T-helper 17 cell (primary cell): Measurements from ENCODE around the gene ZNF689. TPM values are rescaled to one million over a fixed set of nuclear protein-coding genes. Genes with fewer than 3 reads are reported as not detected.

Source experiments
- ATAC-seq: fragments of 150-1000 bp; cut with Tn5 transposase; 2 replicates; pipeline ENCODE4 v1.10.0; 2021; ENCODE audit warnings: mild to moderate bottlenecking, moderate library complexity
- DNase-seq, 3 donors: peaks; one replicate each; pipeline versions ENCODE4 v3.0.0 to v3.0.0-alpha.2; 2020 to 2021
- H3K9me3 ChIP-seq: one replicate; pipeline ENCODE4 v1.7.0; 2013; ENCODE audit warnings: low read length, mild to moderate bottlenecking; ENCODE audit not compliant: control insufficient read depth, poor library complexity, severe bottlenecking
- H3K27ac Mint-ChIP-seq: one replicate; pipeline ENCODE4 v1.8.0; 2022; ENCODE audit warnings: mild to moderate bottlenecking, moderate library complexity, mixed read lengths
- H3K27me3 Mint-ChIP-seq: one replicate; pipeline ENCODE4 v1.8.0; 2022; ENCODE audit warnings: mixed read lengths
- H3K36me3 Mint-ChIP-seq: one replicate; pipeline ENCODE4 v1.8.0; 2022; ENCODE audit warnings: low read depth, mixed read lengths
- H3K4me1 Mint-ChIP-seq: one replicate; pipeline ENCODE4 v1.8.0; 2022; ENCODE audit warnings: mild to moderate bottlenecking, mixed read lengths
- H3K4me3 Mint-ChIP-seq: one replicate; pipeline ENCODE4 v1.8.0; 2022; ENCODE audit warnings: mild to moderate bottlenecking, moderate library complexity, mixed read lengths
- total RNA-seq, 4 donors: library from RNA in 2 of 4; stranded (reverse) in 2 of 4; gene quantifications; one replicate each; pipeline ENCODE4 v1.2.3 and lab custom pipeline; 2022 to 2026

Gene ZNF689
- total RNA-seq, 2 donors from 2014 or later = 8.3 to 14.4 TPM

DNA sequence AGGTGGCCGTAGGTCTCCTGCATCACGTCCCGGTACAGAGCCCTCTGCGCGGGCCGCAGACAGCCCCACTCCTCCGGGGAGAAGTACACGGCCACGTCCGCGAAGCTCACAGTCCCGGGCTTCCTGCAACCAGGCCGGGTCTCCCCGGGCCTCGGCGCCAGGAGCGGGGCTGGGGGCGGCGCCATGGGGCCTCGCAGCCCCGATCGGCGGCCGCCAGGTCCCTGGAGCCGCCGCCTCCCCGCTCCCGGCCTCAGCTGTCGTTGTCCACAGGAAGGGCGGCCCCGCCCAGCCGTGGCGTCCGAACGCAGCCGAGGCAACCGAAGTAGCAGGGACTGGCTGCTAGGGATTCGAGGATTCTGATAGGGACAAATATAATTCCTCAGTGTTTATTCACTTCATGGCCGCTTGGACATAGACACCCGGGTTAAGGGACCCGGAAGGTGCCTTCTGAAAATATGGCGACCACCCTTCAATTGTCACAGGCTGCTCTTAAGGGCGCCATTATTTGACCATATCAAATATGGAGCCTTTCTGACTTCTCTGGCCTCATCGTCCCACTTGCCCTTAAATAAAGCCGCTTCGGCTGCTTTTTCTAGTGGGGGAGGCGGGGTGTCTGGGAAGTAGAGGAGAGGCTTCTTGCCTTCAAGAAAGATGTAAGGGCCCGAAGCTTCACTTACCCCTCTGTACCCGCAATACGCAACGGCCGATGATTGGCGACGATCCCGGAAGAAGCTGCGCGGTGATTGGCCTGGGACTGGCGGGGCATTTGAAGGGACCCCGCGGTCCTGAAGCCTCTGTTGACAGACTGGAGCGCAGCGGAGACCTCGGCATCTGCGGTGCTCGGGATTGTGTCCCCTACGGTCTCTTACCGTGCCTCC is 38.5 kb downstream of the ZNF689 start, which contains the start of gene ZNF688:
ZNF688 (minus strand) TSS at position 270 of the 878 bp plus-strand sequence; CDS start at position 185, 85 bp downstream.
- H3K9me3 ChIP-seq = no peaks in the 10 kb centered on the region
- Mint-ChIP-seq H3K4me1 (peaks cover 36% of the 10 kb centered on the region), H3K27me3 (no peaks in the 10 kb centered on the region), H3K36me3 (no peaks in the 10 kb centered on the region), H3K27ac (peak within 1 kb of the TSS; percentile 94), H3K4me3 (peak within 1 kb of the TSS; percentile 93)
- DNase-seq (peak; percentile 83 to 91 (median 86)), ATAC-seq (peak; percentile 80)

DNA sequence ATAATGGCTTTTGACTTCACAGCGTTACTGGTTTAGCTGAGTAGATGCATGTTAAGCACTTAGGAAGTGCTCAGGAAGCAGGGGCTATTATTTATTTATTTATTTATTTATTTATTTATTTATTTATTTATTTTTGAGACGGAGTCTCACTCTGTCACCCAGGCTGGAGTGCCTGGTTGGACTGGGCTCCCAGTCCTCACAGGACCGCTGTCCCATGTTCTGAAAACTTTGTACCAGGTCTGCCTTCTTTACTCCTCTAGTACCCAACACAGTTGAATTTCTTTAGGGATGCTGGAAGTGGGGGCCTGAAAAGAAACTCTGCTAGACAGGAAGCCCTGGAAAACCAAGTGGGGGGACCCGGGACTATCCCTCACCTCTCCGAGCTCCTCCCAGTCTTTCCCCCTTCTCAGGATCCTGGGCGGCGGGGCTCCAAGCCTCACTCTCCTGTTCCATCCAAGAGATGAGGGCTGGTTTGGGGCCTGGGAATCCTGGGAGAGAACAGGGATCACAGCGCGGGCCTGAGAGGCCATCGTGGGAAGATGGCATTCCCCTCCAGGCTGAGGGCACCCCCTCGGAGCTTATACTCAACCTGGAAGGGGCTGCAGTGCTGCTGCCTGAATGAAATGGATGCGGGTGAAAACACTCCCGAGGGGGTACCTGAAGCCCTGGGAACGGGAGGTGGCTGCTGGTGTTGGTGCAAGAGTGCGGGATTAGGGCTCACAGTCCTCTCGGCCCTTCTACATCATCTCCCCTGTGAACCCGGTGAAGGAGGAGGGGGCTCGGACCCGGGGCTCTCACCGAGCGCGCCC is 39.3 kb downstream of the ZNF689 start:
- H3K9me3 ChIP-seq = no peaks in the 10 kb centered on the region
- Mint-ChIP-seq H3K27me3 (no peaks in the 10 kb centered on the region), H3K4me1 (peaks cover 41% of the 10 kb centered on the region), H3K4me3 (peak overlapping the region; percentile 93), H3K36me3 (no peaks in the 10 kb centered on the region), H3K27ac (peak overlapping the region; percentile 94)
- DNase-seq = no peak
- no peak for ATAC-seq

DNA sequence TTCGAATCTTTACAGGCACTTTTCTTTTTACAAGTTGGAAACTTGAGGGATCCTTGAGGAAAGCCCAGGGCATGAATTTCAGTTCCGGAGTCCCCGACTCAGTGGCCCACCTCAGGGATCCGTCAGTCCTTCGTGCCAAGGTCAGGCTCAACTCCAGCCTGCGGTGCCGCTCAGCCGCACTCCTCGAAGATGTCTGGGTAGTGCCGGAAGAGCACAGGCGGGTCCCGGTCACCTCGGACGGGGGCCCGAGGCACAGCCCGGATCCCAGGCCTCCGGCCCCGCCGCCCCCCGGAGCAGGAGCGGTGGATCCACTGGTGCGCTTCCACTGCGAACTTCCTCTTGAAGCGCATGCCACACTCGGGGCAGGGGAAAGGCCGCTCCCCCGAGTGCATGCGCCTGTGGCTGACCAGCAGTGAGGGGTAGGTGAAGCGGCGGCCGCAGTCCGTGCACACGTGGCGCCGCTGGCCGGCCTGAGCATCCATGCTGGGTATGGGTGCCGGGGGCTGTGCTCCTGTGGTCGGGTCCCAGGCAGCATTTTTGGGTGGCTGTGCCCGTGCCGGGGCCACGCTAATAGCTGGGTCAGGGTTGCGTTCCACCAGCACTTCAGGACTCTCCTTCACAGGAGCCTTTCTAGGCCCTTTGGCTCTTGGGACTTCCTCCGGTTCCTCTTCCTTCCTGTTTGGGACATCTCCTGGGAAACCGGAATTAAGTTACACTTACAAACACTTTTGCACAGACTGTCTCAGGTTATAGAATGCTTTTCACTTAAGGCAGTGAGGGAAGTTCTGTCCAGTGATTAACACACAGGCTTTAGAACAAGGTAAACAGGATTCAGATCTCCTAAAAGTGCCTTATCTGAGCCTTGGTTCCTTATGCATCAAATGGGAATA is 40.2 kb downstream of the ZNF689 start:
- Mint-ChIP-seq H3K27me3 (no peaks in the 10 kb centered on the region), H3K4me3 (peak overlapping the region; percentile 93), H3K36me3 (no peaks in the 10 kb centered on the region), H3K27ac (peak overlapping the region; percentile 96), H3K4me1 (peaks cover 41% of the 10 kb centered on the region)
- H3K9me3 ChIP-seq = no peaks in the 10 kb centered on the region
- DNase-seq = no peak
- ATAC-seq = no peak

DNA sequence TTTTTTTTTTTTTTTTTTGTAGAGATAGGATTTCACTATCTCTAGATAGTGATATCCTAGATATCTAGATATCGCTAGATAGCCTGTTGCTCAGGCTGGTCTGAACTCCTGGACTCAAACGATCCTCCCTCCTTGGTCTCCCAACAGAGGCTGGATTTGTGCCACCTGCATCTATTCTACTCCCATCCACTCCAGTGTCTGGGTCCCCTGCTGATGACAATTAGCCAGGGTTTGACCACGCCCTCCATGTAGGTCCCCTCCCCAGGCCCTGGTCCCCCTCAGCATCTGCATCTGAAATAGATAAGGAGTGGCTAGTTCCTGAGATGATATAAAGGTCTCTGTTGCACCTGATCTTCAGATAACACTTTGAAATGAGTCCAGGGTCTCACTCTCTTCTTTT is 40.9 kb downstream of the ZNF689 start:
- Mint-ChIP-seq H3K27me3 (no peaks in the 10 kb centered on the region), H3K4me3 (peak overlapping the region; percentile 1), H3K36me3 (no peaks in the 10 kb centered on the region), H3K4me1 (peaks cover 39% of the 10 kb centered on the region), H3K27ac (peak overlapping the region; percentile 96)
- no peak for DNase-seq
- ATAC-seq = no peak
- H3K9me3 ChIP-seq = no peaks in the 10 kb centered on the region

DNA sequence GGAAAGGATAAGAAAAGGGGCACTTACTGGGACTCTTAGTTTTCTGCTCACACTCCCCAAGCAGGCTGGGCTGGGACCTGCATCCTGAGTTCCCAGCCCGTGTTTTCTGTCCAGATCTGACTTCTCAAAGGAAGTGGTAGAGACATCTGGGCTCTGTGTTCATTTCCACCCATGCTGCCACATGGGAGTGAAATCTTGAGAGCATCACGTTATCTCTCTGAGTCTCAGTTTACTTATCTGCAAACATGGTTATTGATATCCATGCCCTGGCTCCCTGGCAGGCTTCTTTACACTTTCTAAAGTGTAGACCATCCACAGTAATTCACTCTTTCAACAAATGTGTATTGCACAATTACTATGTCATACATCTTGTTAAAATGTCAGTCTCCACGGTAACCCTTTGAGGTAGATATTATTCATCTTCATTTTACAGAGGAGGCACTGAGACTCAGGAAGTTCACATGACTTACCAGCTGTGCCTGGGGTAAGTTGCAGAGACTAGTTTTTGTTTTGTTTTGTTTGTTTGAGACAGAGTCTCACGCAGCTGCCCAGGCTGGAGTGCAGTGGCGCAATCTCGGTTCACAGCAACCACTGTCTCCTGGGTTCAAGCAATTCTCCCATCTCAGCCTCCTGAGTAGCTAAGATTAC is 42.1 kb downstream of the ZNF689 start:
- ATAC-seq = peak; percentile 51
- Mint-ChIP-seq H3K4me1 (peaks cover 35% of the 10 kb centered on the region), H3K27me3 (no peaks in the 10 kb centered on the region), H3K27ac (peak overlapping the region; percentile 96), H3K4me3 (peak overlapping the region; percentile 84), H3K36me3 (no peaks in the 10 kb centered on the region)
- DNase-seq = no peak
- H3K9me3 ChIP-seq = no peaks in the 10 kb centered on the region

DNA sequence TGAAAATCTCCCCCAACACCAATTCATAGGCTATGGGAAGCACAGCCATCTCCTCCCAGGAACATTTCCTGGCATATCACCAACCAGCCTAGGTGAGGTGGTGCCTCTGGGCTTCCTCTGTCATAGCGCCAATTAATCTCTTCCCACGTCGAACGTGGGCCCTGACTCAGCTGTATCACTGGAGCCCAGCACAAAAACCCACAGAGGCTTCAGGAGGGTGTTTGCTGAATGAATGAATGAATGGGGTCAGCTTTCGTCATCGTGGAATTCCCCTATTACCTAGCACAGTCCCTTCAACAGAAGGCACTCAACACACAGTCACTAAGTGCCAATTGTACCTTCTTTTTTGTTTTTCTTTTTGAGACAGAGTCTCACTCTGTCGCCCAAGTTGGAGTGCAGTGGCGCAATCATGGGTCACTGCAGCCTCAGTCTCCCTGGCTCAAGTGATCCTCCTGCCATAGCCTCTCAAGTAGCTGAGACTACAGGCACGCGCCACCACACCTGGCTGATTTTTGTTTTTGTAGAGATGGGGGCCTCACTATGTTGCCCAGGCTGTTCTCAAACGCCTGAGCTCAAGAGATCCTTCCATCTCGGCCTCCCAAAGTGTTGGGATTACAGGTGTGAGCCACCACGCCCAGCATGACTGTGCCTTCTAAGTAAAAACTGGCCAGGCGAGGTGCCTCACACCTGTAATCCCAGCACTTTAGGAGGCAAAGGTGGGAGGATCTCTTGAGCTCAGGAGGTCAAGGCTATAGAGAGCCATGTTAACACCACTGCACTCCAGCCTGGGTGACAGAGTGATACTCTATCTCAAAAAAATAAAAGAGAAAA is 42.8 kb downstream of the ZNF689 start:
- no peaks in the 10 kb centered on the region for H3K9me3 ChIP-seq
- no peaks in the 10 kb centered on the region for H3K27me3 Mint-ChIP-seq
- DNase-seq (peak; percentile 31 to 66 (median 40)), ATAC-seq (peak; percentile 55)
- H3K4me3 Mint-ChIP-seq = peak overlapping the region; percentile 63
- peaks cover 35% of the 10 kb centered on the region for H3K4me1 Mint-ChIP-seq
- H3K36me3 Mint-ChIP-seq = no peaks in the 10 kb centered on the region
- H3K27ac Mint-ChIP-seq = peak overlapping the region; percentile 96

DNA sequence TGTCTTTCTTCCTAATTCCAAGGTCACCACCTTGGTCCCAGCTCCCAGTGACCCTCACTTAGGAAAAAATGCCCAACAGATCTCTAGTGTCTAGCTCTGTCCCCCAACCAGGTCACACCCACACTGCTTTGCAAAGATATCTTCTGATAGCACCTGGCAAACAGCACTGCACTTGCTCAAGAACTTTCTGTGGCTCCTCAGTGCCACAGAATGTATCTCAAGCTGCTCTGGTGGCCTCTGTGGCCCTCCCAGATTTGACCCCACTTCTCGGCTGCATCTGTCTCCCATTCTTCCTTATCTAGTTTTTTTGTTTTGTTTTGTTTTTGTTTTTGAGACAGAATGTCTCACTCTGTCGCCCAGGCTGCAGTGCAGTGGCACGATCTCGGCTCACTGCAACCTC is 43.7 kb downstream of the ZNF689 start:
- DNase-seq (no peak), ATAC-seq (no peak)
- Mint-ChIP-seq H3K36me3 (no peaks in the 10 kb centered on the region), H3K4me1 (peaks cover 30% of the 10 kb centered on the region), H3K27me3 (no peaks in the 10 kb centered on the region), H3K4me3 (peak overlapping the region; percentile 25), H3K27ac (peak overlapping the region; percentile 96)
- H3K9me3 ChIP-seq = no peaks in the 10 kb centered on the region

DNA sequence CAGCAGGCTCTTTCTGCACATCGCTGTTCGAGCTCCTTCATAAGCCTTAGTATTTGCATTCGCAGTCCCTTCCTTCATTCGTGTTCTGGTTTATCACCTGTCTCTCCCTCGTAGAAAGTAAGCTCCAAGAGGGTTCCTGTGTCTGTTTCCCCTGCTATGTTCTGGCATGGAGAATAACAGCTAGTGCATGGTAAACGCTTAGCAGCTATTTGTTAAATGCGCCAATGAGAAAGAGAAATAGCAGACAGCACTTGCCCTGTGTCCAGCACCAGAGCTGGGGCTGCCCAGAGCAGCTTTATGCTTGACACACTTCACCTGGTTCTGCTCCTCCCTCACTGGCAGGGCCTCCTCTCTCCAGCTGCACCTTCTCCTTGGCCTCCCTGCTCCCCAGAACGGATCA is 44.2 kb downstream of the ZNF689 start:
- H3K4me3 Mint-ChIP-seq = peak overlapping the region; percentile 25
- H3K9me3 ChIP-seq = no peaks in the 10 kb centered on the region
- H3K27ac Mint-ChIP-seq = peak overlapping the region; percentile 96
- ATAC-seq = no peak
- H3K4me1 Mint-ChIP-seq = peaks cover 32% of the 10 kb centered on the region
- DNase-seq = no peak
- no peaks in the 10 kb centered on the region for H3K27me3 Mint-ChIP-seq
- no peaks in the 10 kb centered on the region for H3K36me3 Mint-ChIP-seq

DNA sequence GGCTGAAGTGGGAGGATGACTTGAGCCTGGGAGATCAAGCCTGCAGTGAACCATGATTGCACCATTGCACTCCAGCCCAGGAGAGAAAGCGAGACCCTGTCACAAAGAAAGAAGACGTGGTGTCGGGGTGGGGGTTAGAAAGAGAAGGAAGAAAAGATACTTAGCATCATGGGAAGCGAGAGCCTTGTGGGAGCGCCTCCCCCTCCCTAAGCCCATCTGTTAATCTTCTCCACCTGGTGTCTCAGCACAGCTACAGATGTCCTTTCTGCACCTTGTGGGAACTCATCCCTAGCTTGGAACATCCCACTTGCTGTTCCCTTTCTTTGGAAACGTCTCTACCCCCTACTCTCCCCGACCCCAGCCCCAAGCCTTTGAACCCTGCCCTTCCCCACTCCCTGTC is 44.7 kb downstream of the ZNF689 start:
- ATAC-seq = no peak
- Mint-ChIP-seq H3K4me3 (no peak overlapping the region), H3K4me1 (peaks cover 32% of the 10 kb centered on the region), H3K36me3 (no peaks in the 10 kb centered on the region), H3K27ac (no peak overlapping the region), H3K27me3 (no peaks in the 10 kb centered on the region)
- no peaks in the 10 kb centered on the region for H3K9me3 ChIP-seq
- DNase-seq = no peak

DNA sequence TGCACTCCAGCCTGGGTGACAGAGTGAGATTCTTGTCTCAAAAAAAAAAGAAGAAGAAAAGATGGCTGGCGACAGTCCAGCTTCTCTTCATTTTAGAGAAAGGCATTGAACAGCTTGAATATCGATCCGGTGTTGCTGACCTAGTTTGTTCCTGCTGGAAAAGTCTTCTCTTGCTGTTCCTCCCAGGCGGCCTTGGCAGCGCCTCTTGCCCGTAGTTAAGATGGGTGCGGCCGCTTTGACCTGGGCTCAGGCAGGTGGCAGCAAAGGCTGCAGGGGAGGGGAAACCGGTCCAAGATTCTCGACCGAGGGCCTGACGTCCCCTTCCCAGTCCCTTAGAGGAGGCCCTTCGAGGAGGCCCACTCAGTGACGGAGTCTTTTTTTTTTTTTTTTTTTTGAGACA is 48.2 kb downstream of the ZNF689 start:
- H3K27me3 Mint-ChIP-seq = no peaks in the 10 kb centered on the region

DNA sequence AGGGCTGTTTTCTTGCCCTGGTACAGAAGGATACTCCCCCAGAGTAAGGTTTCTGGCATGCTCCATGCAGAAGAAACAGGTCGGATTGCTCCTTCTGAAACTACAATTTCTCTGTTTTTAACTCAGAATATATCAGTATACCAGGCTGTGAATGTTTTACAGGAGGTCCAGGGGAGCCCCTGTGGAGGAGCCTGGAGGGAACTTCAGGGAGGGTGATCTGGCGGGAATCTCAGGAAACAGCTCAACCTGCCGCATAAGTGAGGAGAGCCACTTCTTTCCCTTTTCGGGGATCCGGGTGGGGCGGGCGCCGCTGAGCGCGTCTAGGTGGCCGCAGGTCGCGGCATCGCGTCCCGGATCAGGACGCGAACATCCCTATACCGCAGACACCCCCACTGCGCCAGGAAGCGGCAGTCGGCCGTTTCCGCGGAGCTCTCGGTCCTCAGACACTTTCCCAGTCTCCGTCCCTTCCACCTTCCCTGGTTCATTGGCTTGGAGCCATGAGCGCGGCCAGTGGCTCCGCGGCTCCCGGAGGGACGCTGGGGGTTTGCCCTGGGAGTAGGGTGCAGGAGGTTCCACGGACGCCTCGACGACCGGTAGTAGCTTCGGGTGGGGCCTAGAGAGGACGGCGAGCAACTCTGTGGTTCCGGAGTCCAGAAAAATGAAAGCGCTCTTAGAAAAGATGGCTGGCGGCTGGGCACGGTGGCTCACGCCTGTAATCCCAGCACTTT is 48.9 kb downstream of the ZNF689 start:
- H3K27ac Mint-ChIP-seq = peak overlapping the region; percentile 96
- DNase-seq = no peak

More for the DNA sequence above, 48.2 kb downstream of the ZNF689 start:
- H3K27ac Mint-ChIP-seq = peak overlapping the region; percentile 96
- H3K4me3 Mint-ChIP-seq = peak overlapping the region; percentile 87
- peaks cover 22% of the 10 kb centered on the region for H3K4me1 Mint-ChIP-seq
- DNase-seq (no peak), ATAC-seq (no peak)
- H3K9me3 ChIP-seq = no peaks in the 10 kb centered on the region
- H3K36me3 Mint-ChIP-seq = no peaks in the 10 kb centered on the region

More for the DNA sequence above, 48.9 kb downstream of the ZNF689 start:
- peaks cover 17% of the 10 kb centered on the region for H3K4me1 Mint-ChIP-seq
- H3K4me3 Mint-ChIP-seq = peak overlapping the region; percentile 87
- no peaks in the 10 kb centered on the region for H3K27me3 Mint-ChIP-seq
- no peaks in the 10 kb centered on the region for H3K36me3 Mint-ChIP-seq
- no peak for ATAC-seq
- no peaks in the 10 kb centered on the region for H3K9me3 ChIP-seq
